NCI-H446 treated with DMSO at 0.1 percent for 48 hours (cell line): ENCODE results near the gene PCDH9.

ENCODE experiments used
- DNase-seq: peaks from one replicate; lab custom pipeline; 2025; lab: John Stamatoyannopoulos, UW

The PCDH9 gene

GRCh38 chr13:67084066-67084465, 146.1 kb downstream of the PCDH9 start:
- DNase-seq, result no peak

GRCh38 chr13:67083519-67083918, 146.6 kb downstream of the PCDH9 start:
- no peak for DNase-seq

GRCh38 chr13:67080351-67080750, 149.8 kb downstream of the PCDH9 start:
- DNase-seq, result no peak

GRCh38 chr13:67078062-67078461, 152.1 kb downstream of the PCDH9 start:
- no peak for DNase-seq

- no peak for DNase-seq
Measured at GRCh38 chr13:67077132-67077531, 153.0 kb downstream of the PCDH9 start.

GRCh38 chr13:67076378-67076777, 153.8 kb downstream of the PCDH9 start:
- DNase-seq, result no peak

GRCh38 chr13:67075239-67075638, 154.9 kb downstream of the PCDH9 start:
- no peak for DNase-seq

- no peak for DNase-seq
Measured at GRCh38 chr13:67071918-67072598, 158.1 kb downstream of the PCDH9 start.

- no peak for DNase-seq
Measured at GRCh38 chr13:67070306-67070705, 159.8 kb downstream of the PCDH9 start.

- no peak for DNase-seq
Measured at GRCh38 chr13:67069117-67069767, 160.9 kb downstream of the PCDH9 start.

- DNase-seq, result no peak
Measured at GRCh38 chr13:67064920-67065319, 165.2 kb downstream of the PCDH9 start.

- DNase-seq, result no peak
Measured at GRCh38 chr13:67063036-67063435, 167.1 kb downstream of the PCDH9 start.

GRCh38 chr13:67062160-67062559, 168.0 kb downstream of the PCDH9 start:
- DNase-seq, result no peak

GRCh38 chr13:67061750-67062149, 168.4 kb downstream of the PCDH9 start:
- no peak for DNase-seq

- DNase-seq, result no peak
Measured at GRCh38 chr13:67052550-67053490, 177.3 kb downstream of the PCDH9 start.

- no peak for DNase-seq
Measured at GRCh38 chr13:67049744-67050143, 180.4 kb downstream of the PCDH9 start.

GRCh38 chr13:67048821-67049150, 181.3 kb downstream of the PCDH9 start:
- DNase-seq, result no peak

GRCh38 chr13:67048084-67048820, 181.9 kb downstream of the PCDH9 start:
- DNase-seq, result no peak

GRCh38 chr13:67045357-67045756, 184.8 kb downstream of the PCDH9 start:
- no peak for DNase-seq

- no peak for DNase-seq
Measured at GRCh38 chr13:67043901-67044300, 186.2 kb downstream of the PCDH9 start.

- no peak for DNase-seq
Measured at GRCh38 chr13:67042556-67042955, 187.6 kb downstream of the PCDH9 start.
